ENCODE results near the gene ATAD2B. TPM values are rescaled to one million over a fixed set of nuclear protein-coding genes. Genes with fewer than 3 reads are reported as not detected.
A peak's percentile ranks its signal among the peaks of the same experiment; 100 is the strongest.

Gene ATAD2B
- total and polyA plus RNA-seq, 2 donors (not counting 1 experiment from before 2014, with no cell fraction given), result 3.6 to 11.4 TPM

DNA sequence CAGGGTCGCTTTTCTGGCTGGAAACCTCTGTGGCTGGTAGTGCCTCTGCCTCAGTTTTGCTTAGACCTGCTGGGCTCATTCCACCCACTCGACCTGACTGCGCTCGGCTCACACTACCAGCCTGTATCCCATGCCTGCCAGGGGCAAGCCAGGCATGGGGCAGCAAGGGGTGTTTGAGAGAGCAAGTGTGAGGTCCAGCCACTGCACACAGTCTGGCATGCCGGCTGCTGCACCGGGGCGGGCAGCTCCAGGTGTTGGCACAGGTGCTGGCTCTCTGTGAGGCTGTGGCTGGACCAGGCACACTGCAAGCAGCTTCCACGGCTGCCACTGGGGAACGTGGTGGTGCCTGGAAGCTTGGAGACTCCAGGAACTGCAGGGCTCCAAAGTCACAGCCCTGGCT is 90.9 kb downstream of the ATAD2B start:
- no peak for DNase-seq (ENCODE audit: low read depth in 2 of 2)
- Histone ChIP-seq H2AFZ (ENCODE audit: low read length) (no peak overlapping the region), H3K9me3 (ENCODE audit: control insufficient read depth, insufficient read depth, low read depth, low read length) (no peaks in the 10 kb centered on the region), H3K27me3 (ENCODE audit: control insufficient read depth, insufficient read depth, low read length) (no peaks in the 10 kb centered on the region), H3K4me2 (ENCODE audit: extremely low read depth, insufficient read depth, low read length) (no peak overlapping the region), H3K9ac (ENCODE audit: insufficient read depth, low read length) (no peak overlapping the region), H3K27ac (ENCODE audit: insufficient read depth, low read length) (no peak overlapping the region), H3K4me3 (replicated peaks in 1 of 4; ENCODE audit: control extremely low read depth in 1 of 4, insufficient read depth in 1 of 4, low read depth in 3 of 4, low read length in 4 of 4) (no peak overlapping the region), H3K36me3 (ENCODE audit: control insufficient read depth, insufficient read depth, low read length) (no peaks in the 10 kb centered on the region), H4K20me1 (ENCODE audit: control insufficient read depth, extremely low read depth, insufficient read depth, low read length) (no peaks in the 10 kb centered on the region), H3K4me1 (ENCODE audit: control insufficient read depth, extremely low read depth, insufficient read depth, low read length) (no peaks in the 10 kb centered on the region), H3K79me2 (ENCODE audit: control insufficient read depth, insufficient read depth, low read length) (no peaks in the 10 kb centered on the region)
- TF ChIP-seq, protein P1, sequence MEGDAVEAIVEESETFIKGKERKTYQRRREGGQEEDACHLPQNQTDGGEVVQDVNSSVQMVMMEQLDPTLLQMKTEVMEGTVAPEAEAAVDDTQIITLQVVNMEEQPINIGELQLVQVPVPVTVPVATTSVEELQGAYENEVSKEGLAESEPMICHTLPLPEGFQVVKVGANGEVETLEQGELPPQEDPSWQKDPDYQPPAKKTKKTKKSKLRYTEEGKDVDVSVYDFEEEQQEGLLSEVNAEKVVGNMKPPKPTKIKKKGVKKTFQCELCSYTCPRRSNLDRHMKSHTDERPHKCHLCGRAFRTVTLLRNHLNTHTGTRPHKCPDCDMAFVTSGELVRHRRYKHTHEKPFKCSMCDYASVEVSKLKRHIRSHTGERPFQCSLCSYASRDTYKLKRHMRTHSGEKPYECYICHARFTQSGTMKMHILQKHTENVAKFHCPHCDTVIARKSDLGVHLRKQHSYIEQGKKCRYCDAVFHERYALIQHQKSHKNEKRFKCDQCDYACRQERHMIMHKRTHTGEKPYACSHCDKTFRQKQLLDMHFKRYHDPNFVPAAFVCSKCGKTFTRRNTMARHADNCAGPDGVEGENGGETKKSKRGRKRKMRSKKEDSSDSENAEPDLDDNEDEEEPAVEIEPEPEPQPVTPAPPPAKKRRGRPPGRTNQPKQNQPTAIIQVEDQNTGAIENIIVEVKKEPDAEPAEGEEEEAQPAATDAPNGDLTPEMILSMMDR (conservative IDR thresholded peaks at IDR 0.05 in 1 of 2, IDR thresholded peaks at IDR 0.05 in 1 of 2; ENCODE audit: low read depth in 1 of 2, low read length in 2 of 2), result no peak
- no peak for TF ChIP-seq EZH2 (IDR thresholded peaks at IDR 0.05; ENCODE audit: low read length, missing control alignments)

DNA sequence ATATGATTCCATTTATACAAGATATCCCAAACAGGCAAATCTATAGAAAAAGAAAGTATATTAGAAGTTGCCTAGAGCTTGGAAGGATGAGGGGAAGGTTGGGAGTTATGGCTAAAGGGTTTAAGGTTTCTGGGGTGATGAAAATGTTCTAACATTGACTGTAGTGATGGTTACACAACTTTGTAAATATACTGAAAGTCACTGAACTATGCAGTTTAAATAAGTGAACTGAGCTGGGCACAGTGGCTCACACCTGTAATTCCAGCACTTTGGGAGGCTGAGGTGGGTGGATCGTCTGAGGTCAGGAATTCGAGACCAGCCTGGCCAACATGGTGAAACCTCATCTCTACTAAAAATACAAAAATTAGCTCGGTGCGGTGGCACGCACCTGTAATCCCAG is 91.5 kb downstream of the ATAD2B start:
- Histone ChIP-seq H3K9ac (ENCODE audit: insufficient read depth, low read length) (no peak overlapping the region), H3K27ac (ENCODE audit: insufficient read depth, low read length) (no peak overlapping the region), H3K36me3 (ENCODE audit: control insufficient read depth, insufficient read depth, low read length) (no peaks in the 10 kb centered on the region), H3K4me3 (replicated peaks in 1 of 4; ENCODE audit: control extremely low read depth in 1 of 4, insufficient read depth in 1 of 4, low read depth in 3 of 4, low read length in 4 of 4) (no peak overlapping the region), H3K79me2 (ENCODE audit: control insufficient read depth, insufficient read depth, low read length) (no peaks in the 10 kb centered on the region), H3K9me3 (ENCODE audit: control insufficient read depth, insufficient read depth, low read depth, low read length) (no peaks in the 10 kb centered on the region), H3K27me3 (ENCODE audit: control insufficient read depth, insufficient read depth, low read length) (no peaks in the 10 kb centered on the region), H3K4me2 (ENCODE audit: extremely low read depth, insufficient read depth, low read length) (no peak overlapping the region), H4K20me1 (ENCODE audit: control insufficient read depth, extremely low read depth, insufficient read depth, low read length) (no peaks in the 10 kb centered on the region), H2AFZ (ENCODE audit: low read length) (no peak overlapping the region), H3K4me1 (ENCODE audit: control insufficient read depth, extremely low read depth, insufficient read depth, low read length) (no peaks in the 10 kb centered on the region)
- DNase-seq (ENCODE audit: low read depth in 2 of 2), result no peak
- TF ChIP-seq, protein P1 (conservative IDR thresholded peaks at IDR 0.05 in 1 of 2, IDR thresholded peaks at IDR 0.05 in 1 of 2; ENCODE audit: low read depth in 1 of 2, low read length in 2 of 2), result no peak
- no peak for TF ChIP-seq EZH2 (IDR thresholded peaks at IDR 0.05; ENCODE audit: low read length, missing control alignments)

DNA sequence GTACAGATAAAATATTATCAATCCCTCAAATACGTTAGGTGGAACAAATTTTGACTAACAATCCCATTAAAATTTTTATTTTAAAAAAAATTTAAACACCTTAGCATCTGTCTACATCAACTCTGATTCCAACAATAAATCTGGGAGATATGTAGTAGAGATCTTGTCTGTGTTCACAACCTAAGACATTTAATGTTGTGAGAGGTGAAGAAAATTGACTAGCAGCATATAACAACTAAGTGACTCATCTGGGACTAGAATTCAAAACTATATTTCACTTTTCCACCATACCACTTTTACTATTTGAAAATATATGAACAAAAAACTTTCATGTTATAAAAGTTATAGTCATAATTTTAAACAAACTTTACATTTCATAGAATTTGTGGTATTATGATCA is 97.9 kb downstream of the ATAD2B start:
- Histone ChIP-seq H3K27me3 (ENCODE audit: control insufficient read depth, insufficient read depth, low read length) (no peaks in the 10 kb centered on the region), H4K20me1 (ENCODE audit: control insufficient read depth, extremely low read depth, insufficient read depth, low read length) (no peaks in the 10 kb centered on the region), H3K4me3 (replicated peaks in 1 of 4; ENCODE audit: control extremely low read depth in 1 of 4, insufficient read depth in 1 of 4, low read depth in 3 of 4, low read length in 4 of 4) (no peak overlapping the region), H3K9me3 (ENCODE audit: control insufficient read depth, insufficient read depth, low read depth, low read length) (no peaks in the 10 kb centered on the region), H2AFZ (ENCODE audit: low read length) (no peak overlapping the region), H3K9ac (ENCODE audit: insufficient read depth, low read length) (no peak overlapping the region), H3K4me2 (ENCODE audit: extremely low read depth, insufficient read depth, low read length) (no peak overlapping the region), H3K4me1 (ENCODE audit: control insufficient read depth, extremely low read depth, insufficient read depth, low read length) (peaks cover 2% of the 10 kb centered on the region), H3K27ac (ENCODE audit: insufficient read depth, low read length) (no peak overlapping the region), H3K79me2 (ENCODE audit: control insufficient read depth, insufficient read depth, low read length) (no peaks in the 10 kb centered on the region), H3K36me3 (ENCODE audit: control insufficient read depth, insufficient read depth, low read length) (no peaks in the 10 kb centered on the region)
- DNase-seq (ENCODE audit: low read depth in 2 of 2), result peak; percentile 10 to 20
- no peak for TF ChIP-seq EZH2 (IDR thresholded peaks at IDR 0.05; ENCODE audit: low read length, missing control alignments)
- TF ChIP-seq, protein P1 (conservative IDR thresholded peaks at IDR 0.05 in 1 of 2, IDR thresholded peaks at IDR 0.05 in 1 of 2; ENCODE audit: low read depth in 1 of 2, low read length in 2 of 2), result no peak

Measured in fibroblast of lung (primary cell).